ENCODE data around the gene HTR5A.

The HTR5A gene

GRCh38 chr7:155104913-155105312, 34.8 kb downstream of the HTR5A start:
- H2AFZ ChIP-seq (ENCODE audit: low read depth, low read length): no peak overlapping the region
- no peak for TF ChIP-seq CTCF (IDR thresholded peaks at IDR 0.05; ENCODE audit: low read depth, low read length)
- TF ChIP-seq EZH2phosphoT487 (IDR thresholded peaks at IDR 0.05; ENCODE audit: low read depth): no peak
- H3K9ac ChIP-seq (ENCODE audit: low read length): no peak overlapping the region
- H3K4me3 ChIP-seq (ENCODE audit: low read length): no peak overlapping the region
- no peaks in the 10 kb centered on the region for H3K36me3 ChIP-seq (replicated peaks; ENCODE audit: low read depth, low read length)
- H4K20me1 ChIP-seq (ENCODE audit: insufficient read depth, low read length): no peaks in the 10 kb centered on the region
- no peaks in the 10 kb centered on the region for H3K9me3 ChIP-seq (ENCODE audit: insufficient read depth, low read length)
- no peak overlapping the region for H3K27ac ChIP-seq (ENCODE audit: low read length)
- H3K79me2 ChIP-seq (ENCODE audit: low read length): no peaks in the 10 kb centered on the region
- no peaks in the 10 kb centered on the region for H3K27me3 ChIP-seq (ENCODE audit: low read depth, low read length)
- H3K4me1 ChIP-seq (ENCODE audit: low read length): peaks cover 27% of the 10 kb centered on the region
- H3K4me2 ChIP-seq (ENCODE audit: low read length): no peak overlapping the region

- no peak overlapping the region for H3K27ac ChIP-seq (ENCODE audit: low read length)
- no peak overlapping the region for H3K9ac ChIP-seq (ENCODE audit: low read length)
- no peaks in the 10 kb centered on the region for H4K20me1 ChIP-seq (ENCODE audit: insufficient read depth, low read length)
- H3K36me3 ChIP-seq (replicated peaks; ENCODE audit: low read depth, low read length): no peaks in the 10 kb centered on the region
- no peaks in the 10 kb centered on the region for H3K79me2 ChIP-seq (ENCODE audit: low read length)
- peaks cover 42% of the 10 kb centered on the region for H3K4me1 ChIP-seq (ENCODE audit: low read length)
- no peak overlapping the region for H3K4me3 ChIP-seq (ENCODE audit: low read length)
- no peak overlapping the region for H3K4me2 ChIP-seq (ENCODE audit: low read length)
- no peaks in the 10 kb centered on the region for H3K27me3 ChIP-seq (ENCODE audit: low read depth, low read length)
- H3K9me3 ChIP-seq (ENCODE audit: insufficient read depth, low read length): no peaks in the 10 kb centered on the region
- no peak overlapping the region for H2AFZ ChIP-seq (ENCODE audit: low read depth, low read length)
- TF ChIP-seq EZH2phosphoT487 (IDR thresholded peaks at IDR 0.05; ENCODE audit: low read depth) (no peak), CTCF (IDR thresholded peaks at IDR 0.05; ENCODE audit: low read depth, low read length) (no peak)
Measured at GRCh38 chr7:155106356-155106755, 36.2 kb downstream of the HTR5A start.

GRCh38 chr7:155107126-155107525, 37.0 kb downstream of the HTR5A start:
- no peak overlapping the region for H3K27ac ChIP-seq (ENCODE audit: low read length)
- peaks cover 47% of the 10 kb centered on the region for H3K4me1 ChIP-seq (ENCODE audit: low read length)
- no peaks in the 10 kb centered on the region for H3K36me3 ChIP-seq (replicated peaks; ENCODE audit: low read depth, low read length)
- H3K4me2 ChIP-seq (ENCODE audit: low read length): no peak overlapping the region
- no peaks in the 10 kb centered on the region for H3K79me2 ChIP-seq (ENCODE audit: low read length)
- H3K27me3 ChIP-seq (ENCODE audit: low read depth, low read length): no peaks in the 10 kb centered on the region
- no peak for TF ChIP-seq CTCF (IDR thresholded peaks at IDR 0.05; ENCODE audit: low read depth, low read length)
- TF ChIP-seq EZH2phosphoT487 (IDR thresholded peaks at IDR 0.05; ENCODE audit: low read depth): no peak
- no peak overlapping the region for H2AFZ ChIP-seq (ENCODE audit: low read depth, low read length)
- no peak overlapping the region for H3K9ac ChIP-seq (ENCODE audit: low read length)
- H4K20me1 ChIP-seq (ENCODE audit: insufficient read depth, low read length): no peaks in the 10 kb centered on the region
- no peak overlapping the region for H3K4me3 ChIP-seq (ENCODE audit: low read length)
- no peaks in the 10 kb centered on the region for H3K9me3 ChIP-seq (ENCODE audit: insufficient read depth, low read length)

- Histone ChIP-seq H3K9me3 (ENCODE audit: insufficient read depth, low read length) (no peaks in the 10 kb centered on the region), H2AFZ (ENCODE audit: low read depth, low read length) (no peak overlapping the region), H3K36me3 (replicated peaks; ENCODE audit: low read depth, low read length) (no peaks in the 10 kb centered on the region), H3K4me3 (ENCODE audit: low read length) (no peak overlapping the region), H3K9ac (ENCODE audit: low read length) (no peak overlapping the region; the same call in 1 of the 2 replicates), H4K20me1 (ENCODE audit: insufficient read depth, low read length) (no peaks in the 10 kb centered on the region), H3K79me2 (ENCODE audit: low read length) (no peaks in the 10 kb centered on the region), H3K4me1 (ENCODE audit: low read length) (peaks cover 59% of the 10 kb centered on the region), H3K27ac (ENCODE audit: low read length) (peak overlapping the region; percentile 51; the same call in 1 of the 2 replicates), H3K27me3 (ENCODE audit: low read depth, low read length) (no peaks in the 10 kb centered on the region), H3K4me2 (ENCODE audit: low read length) (peak overlapping the region; percentile 3)
- TF ChIP-seq EZH2phosphoT487 (IDR thresholded peaks at IDR 0.05; ENCODE audit: low read depth) (no peak), CTCF (IDR thresholded peaks at IDR 0.05; ENCODE audit: low read depth, low read length) (no peak)
Measured at GRCh38 chr7:155108144-155108901, 38.2 kb downstream of the HTR5A start.
